Measurements from ENCODE around the gene CPVL. TPM values are rescaled to one million over a fixed set of nuclear protein-coding genes. Genes with fewer than 3 reads are reported as not detected.
A peak's percentile ranks its signal among the peaks of the same experiment; 100 is the strongest.

Gene CPVL
- total RNA-seq, 1 donor from 2014 or later: 30.2 TPM

- peak overlapping the region; percentile 70 for H3K4me3 Mint-ChIP-seq
- DNase-seq (ENCODE audit: extremely low spot score, unreplicated experiment): no peak
- TF ChIP-seq, protein P1, sequence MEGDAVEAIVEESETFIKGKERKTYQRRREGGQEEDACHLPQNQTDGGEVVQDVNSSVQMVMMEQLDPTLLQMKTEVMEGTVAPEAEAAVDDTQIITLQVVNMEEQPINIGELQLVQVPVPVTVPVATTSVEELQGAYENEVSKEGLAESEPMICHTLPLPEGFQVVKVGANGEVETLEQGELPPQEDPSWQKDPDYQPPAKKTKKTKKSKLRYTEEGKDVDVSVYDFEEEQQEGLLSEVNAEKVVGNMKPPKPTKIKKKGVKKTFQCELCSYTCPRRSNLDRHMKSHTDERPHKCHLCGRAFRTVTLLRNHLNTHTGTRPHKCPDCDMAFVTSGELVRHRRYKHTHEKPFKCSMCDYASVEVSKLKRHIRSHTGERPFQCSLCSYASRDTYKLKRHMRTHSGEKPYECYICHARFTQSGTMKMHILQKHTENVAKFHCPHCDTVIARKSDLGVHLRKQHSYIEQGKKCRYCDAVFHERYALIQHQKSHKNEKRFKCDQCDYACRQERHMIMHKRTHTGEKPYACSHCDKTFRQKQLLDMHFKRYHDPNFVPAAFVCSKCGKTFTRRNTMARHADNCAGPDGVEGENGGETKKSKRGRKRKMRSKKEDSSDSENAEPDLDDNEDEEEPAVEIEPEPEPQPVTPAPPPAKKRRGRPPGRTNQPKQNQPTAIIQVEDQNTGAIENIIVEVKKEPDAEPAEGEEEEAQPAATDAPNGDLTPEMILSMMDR (conservative IDR thresholded peaks at IDR 0.05): no peak
- H3K4me1 Mint-ChIP-seq (ENCODE audit: unreplicated experiment): peaks cover 66% of the 10 kb centered on the region
- peaks cover 12% of the 10 kb centered on the region for H3K36me3 Mint-ChIP-seq
- no peaks in the 10 kb centered on the region for H3K27me3 Mint-ChIP-seq
- peak overlapping the region; percentile 88 for H3K27ac Mint-ChIP-seq
- H3K9me3 Mint-ChIP-seq: peaks cover 21% of the 10 kb centered on the region
Measured at GRCh38 chr7:28986028-28986764, 160.1 kb downstream of the CPVL start.

DNA sequence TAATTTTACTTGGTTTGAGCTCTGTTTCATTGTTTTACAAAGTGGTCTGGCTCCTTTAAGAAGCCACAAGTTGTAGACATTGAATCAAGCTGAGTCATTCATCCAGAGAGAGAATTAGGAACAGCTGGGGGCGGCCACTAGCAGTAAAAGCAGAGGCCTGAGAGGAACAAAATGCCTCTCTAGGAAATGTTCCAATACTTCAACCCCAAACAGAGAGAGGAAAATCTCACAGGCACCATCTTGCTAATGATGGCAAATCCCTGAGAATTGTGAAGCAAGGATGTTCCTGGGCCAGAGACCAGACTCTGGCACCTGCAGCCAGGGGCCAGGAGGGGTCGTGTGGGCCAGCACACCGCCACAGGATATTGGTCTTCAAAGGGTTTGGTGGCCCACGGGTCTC is 161.7 kb downstream of the CPVL start:
- DNase-seq (ENCODE audit: extremely low spot score, unreplicated experiment): no peak
- peaks cover 25% of the 10 kb centered on the region for H3K9me3 Mint-ChIP-seq
- H3K4me1 Mint-ChIP-seq (ENCODE audit: unreplicated experiment): peaks cover 65% of the 10 kb centered on the region
- TF ChIP-seq, protein P1 (conservative IDR thresholded peaks at IDR 0.05): no peak
- H3K4me3 Mint-ChIP-seq: peak overlapping the region; percentile 21
- peaks cover 12% of the 10 kb centered on the region for H3K36me3 Mint-ChIP-seq
- H3K27ac Mint-ChIP-seq: peak overlapping the region; percentile 26
- H3K27me3 Mint-ChIP-seq: no peaks in the 10 kb centered on the region

DNA sequence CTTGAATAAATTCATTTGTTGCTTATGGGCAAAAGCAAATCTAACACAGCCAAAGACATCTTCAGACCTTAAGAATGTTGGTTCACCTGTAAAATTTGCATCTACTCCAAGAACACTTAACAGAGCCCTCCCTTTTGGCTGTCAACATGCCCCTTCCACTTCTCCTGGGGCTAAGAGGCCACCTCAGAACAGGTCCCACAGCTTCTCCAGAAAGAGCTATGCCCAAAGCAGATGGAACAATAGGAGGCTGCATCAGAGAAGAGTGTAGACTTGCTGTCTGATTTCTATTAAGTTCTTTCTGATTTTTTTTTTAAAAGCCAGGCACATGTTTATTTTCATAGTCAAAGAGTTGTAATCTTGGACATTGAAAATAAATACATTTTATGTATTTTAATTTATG is 162.1 kb downstream of the CPVL start:
- peaks cover 60% of the 10 kb centered on the region for H3K4me1 Mint-ChIP-seq (ENCODE audit: unreplicated experiment)
- peak overlapping the region; percentile 26 for H3K27ac Mint-ChIP-seq
- peaks cover 12% of the 10 kb centered on the region for H3K36me3 Mint-ChIP-seq
- DNase-seq (ENCODE audit: extremely low spot score, unreplicated experiment): no peak
- no peaks in the 10 kb centered on the region for H3K27me3 Mint-ChIP-seq
- peak overlapping the region; percentile 32 for H3K4me3 Mint-ChIP-seq
- H3K9me3 Mint-ChIP-seq: peaks cover 21% of the 10 kb centered on the region
- TF ChIP-seq, protein P1 (conservative IDR thresholded peaks at IDR 0.05): no peak

GRCh38 chr7:28983396-28984190 is 162.7 kb downstream of the CPVL start:
- TF ChIP-seq, protein P1 (conservative IDR thresholded peaks at IDR 0.05): no peak
- no peak for DNase-seq (ENCODE audit: extremely low spot score, unreplicated experiment)
- peaks cover 7% of the 10 kb centered on the region for H3K36me3 Mint-ChIP-seq
- peak overlapping the region; percentile 26 for H3K27ac Mint-ChIP-seq
- no peaks in the 10 kb centered on the region for H3K27me3 Mint-ChIP-seq
- H3K4me1 Mint-ChIP-seq (ENCODE audit: unreplicated experiment): peaks cover 54% of the 10 kb centered on the region
- H3K9me3 Mint-ChIP-seq: peaks cover 15% of the 10 kb centered on the region
- H3K4me3 Mint-ChIP-seq: no peak overlapping the region

DNA sequence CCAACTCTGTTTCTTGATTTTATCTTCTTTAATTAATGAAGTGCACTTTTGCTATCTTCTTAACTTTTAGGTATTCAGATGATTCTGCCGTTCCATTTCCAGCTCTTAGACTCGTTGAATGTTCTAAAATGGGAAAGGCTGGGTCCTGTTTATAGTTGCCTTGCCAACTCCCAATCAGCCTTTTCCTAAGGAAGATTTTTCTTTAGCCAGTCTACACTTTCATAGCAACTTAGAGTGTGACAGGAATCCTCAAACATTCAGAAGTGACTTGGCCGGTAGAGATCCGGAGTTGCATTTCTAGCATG is 165.2 kb downstream of the CPVL start:
- Mint-ChIP-seq H3K36me3 (peaks cover 3% of the 10 kb centered on the region), H3K27ac (no peak overlapping the region), H3K27me3 (no peaks in the 10 kb centered on the region), H3K9me3 (peaks cover 4% of the 10 kb centered on the region), H3K4me3 (no peak overlapping the region), H3K4me1 (ENCODE audit: unreplicated experiment) (peaks cover 32% of the 10 kb centered on the region)
- TF ChIP-seq, protein P1 (conservative IDR thresholded peaks at IDR 0.05): no peak
- DNase-seq (ENCODE audit: extremely low spot score, unreplicated experiment): no peak
